ENCODE data around the gene SPTBN1. TPM values are rescaled to one million over a fixed set of nuclear protein-coding genes. Genes with fewer than 3 reads are reported as not detected.

SPTBN1 gene
- total and polyA plus RNA-seq, 2 experiments from 2014 or later, result 57.7 to 187 TPM

DNA sequence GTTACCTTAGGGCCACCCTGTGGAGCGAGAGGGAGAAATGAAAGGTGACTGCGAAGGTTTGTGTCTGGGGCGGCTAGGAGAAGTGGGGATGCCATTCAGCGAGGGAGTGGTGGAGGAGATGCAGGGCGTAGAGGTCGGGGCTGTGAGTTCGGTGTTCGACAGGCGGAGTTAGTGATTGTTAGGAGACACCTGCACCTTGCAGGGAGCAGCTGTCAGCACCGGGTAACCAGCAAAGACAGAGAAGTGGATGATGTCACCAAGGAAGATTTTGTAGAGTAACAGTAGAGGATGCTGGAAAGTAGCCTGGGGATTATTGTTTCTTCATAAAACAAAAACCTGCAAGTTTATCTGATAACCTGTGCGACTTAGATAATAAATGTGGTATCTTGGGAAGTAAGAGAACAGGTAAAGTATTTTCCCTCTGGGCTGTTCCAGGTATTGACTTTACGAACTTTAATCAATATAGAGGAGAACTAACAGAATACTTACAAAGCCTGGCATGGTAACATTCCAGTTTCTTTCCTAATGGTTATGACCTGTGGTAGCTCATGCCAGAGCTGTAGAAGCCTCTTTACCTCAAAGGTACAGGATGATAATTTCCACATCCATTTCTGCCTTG lies 63.8 kb downstream of the SPTBN1 start:
- Histone ChIP-seq H3K4me3 (no peak overlapping the region), H3K27me3 (replicated peaks; ENCODE audit: insufficient read depth) (no peaks in the 10 kb centered on the region), H3K9me3 (ENCODE audit: low read depth) (no peaks in the 10 kb centered on the region), H3K79me2 (ENCODE audit: insufficient read depth) (peaks cover 92% of the 10 kb centered on the region), H2AFZ (no peak overlapping the region), H3K9me2 (ENCODE audit: insufficient read depth) (no peaks in the 10 kb centered on the region), H3F3A (ENCODE audit: insufficient read depth) (peaks cover 33% of the 10 kb centered on the region), H4K20me1 (ENCODE audit: insufficient read depth) (no peaks in the 10 kb centered on the region), H3K4me2 (ENCODE audit: unreplicated experiment) (peak overlapping the region; percentile 61), H3K9ac (no peak overlapping the region), H3K36me3 (ENCODE audit: low read depth) (no peaks in the 10 kb centered on the region), H3K4me1 (ENCODE audit: insufficient read depth) (peaks cover 44% of the 10 kb centered on the region), H3K27ac (peak overlapping the region; percentile 43)
- TF ChIP-seq EZH2 (IDR thresholded peaks at IDR 0.05; ENCODE audit: insufficient read depth, poor library complexity, severe bottlenecking) (no peak), EZH2phosphoT487 (IDR thresholded peaks at IDR 0.05; ENCODE audit: insufficient read depth, low read depth) (no peak)
- DNase-seq, result no peak
- 89 to 93% methylated on average over 12 of the region's 12 CpGs for WGBS, 2 experiments (ENCODE audit: low coverage in 1 of 2, low lambda C conversion rate in 2 of 2, missing lambda C conversion rate in 2 of 2)
- in situ Hi-C loops (cut with MboI), result no loop called here

DNA sequence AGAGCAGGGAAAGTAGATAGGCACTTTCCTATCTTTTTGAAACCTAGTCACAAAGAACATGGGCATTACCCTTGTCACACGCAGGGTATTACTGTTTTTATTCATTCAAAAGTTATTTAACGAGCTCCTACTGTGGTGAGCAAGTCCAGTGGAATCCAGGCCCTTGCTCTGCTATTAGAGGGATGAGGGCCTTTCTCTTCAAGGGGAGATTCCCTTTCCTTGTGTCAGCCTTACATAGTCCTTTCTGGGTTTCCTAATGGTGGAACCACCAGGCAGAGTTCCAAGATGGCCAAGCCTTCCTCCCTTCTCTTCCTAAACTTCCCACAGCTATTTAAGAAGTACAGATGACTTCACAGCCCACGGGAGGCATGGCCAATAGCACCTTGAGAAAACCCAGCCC lies 64.6 kb downstream of the SPTBN1 start:
- Histone ChIP-seq H3K4me3 (no peak overlapping the region), H3K4me1 (ENCODE audit: insufficient read depth) (peaks cover 50% of the 10 kb centered on the region), H3K79me2 (ENCODE audit: insufficient read depth) (peaks cover 92% of the 10 kb centered on the region), H3K9me3 (ENCODE audit: low read depth) (no peaks in the 10 kb centered on the region), H3K9me2 (ENCODE audit: insufficient read depth) (no peaks in the 10 kb centered on the region), H3K27me3 (replicated peaks; ENCODE audit: insufficient read depth) (no peaks in the 10 kb centered on the region), H3F3A (ENCODE audit: insufficient read depth) (peaks cover 40% of the 10 kb centered on the region), H2AFZ (no peak overlapping the region), H3K36me3 (ENCODE audit: low read depth) (no peaks in the 10 kb centered on the region), H3K9ac (no peak overlapping the region), H3K27ac (peak overlapping the region; percentile 68), H4K20me1 (ENCODE audit: insufficient read depth) (no peaks in the 10 kb centered on the region), H3K4me2 (ENCODE audit: unreplicated experiment) (no peak overlapping the region)
- TF ChIP-seq EZH2phosphoT487 (IDR thresholded peaks at IDR 0.05; ENCODE audit: insufficient read depth, low read depth) (no peak), EZH2 (IDR thresholded peaks at IDR 0.05; ENCODE audit: insufficient read depth, poor library complexity, severe bottlenecking) (no peak)
- in situ Hi-C loops (cut with MboI), result no loop called here
- 4 to 6% methylated on average over 3 of the region's 3 CpGs for WGBS, 2 experiments (ENCODE audit: low coverage in 1 of 2, low lambda C conversion rate in 2 of 2, missing lambda C conversion rate in 2 of 2)
- DNase-seq, result peak; percentile 96

DNA sequence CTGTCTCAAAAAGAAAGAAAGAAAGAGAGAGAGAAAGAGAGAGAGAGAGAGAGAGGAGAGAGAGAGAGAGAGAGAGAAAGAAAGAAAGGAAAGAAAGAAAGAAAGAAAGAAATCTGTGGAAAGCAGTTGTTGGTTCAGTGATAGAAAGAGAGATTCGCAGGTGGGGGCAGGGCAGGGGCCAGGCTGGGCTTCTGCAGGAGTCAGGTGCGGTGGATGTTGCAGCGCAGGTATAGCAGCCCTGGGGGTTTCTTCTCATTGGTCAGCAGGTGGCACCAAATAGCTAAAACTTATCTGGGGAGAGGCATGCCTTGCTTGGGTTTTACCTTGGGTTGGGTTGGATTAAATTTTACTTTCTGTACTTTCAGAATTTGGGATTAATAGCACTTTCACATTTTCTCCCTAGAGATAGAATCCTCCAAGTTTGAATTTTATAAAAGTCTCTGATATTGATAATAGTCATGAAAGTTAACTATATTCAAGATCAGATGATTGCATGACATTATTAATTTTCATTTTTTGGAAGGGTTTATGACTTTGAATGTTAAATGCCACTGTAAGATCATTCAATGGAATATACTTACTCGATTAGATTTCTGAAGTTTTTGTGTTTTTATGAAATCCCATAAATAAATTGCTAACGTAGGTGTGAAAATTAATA lies 66.6 kb downstream of the SPTBN1 start:
- Histone ChIP-seq H3K27me3 (replicated peaks; ENCODE audit: insufficient read depth) (no peaks in the 10 kb centered on the region), H3K9ac (no peak overlapping the region), H3K9me2 (ENCODE audit: insufficient read depth) (no peaks in the 10 kb centered on the region), H4K20me1 (ENCODE audit: insufficient read depth) (no peaks in the 10 kb centered on the region), H3F3A (ENCODE audit: insufficient read depth) (peaks cover 41% of the 10 kb centered on the region), H3K4me3 (no peak overlapping the region), H3K79me2 (ENCODE audit: insufficient read depth) (peaks cover 92% of the 10 kb centered on the region), H3K36me3 (ENCODE audit: low read depth) (peaks cover 11% of the 10 kb centered on the region; the same call in 1 of the 2 replicates), H3K9me3 (ENCODE audit: low read depth) (no peaks in the 10 kb centered on the region), H2AFZ (no peak overlapping the region), H3K4me2 (ENCODE audit: unreplicated experiment) (no peak overlapping the region), H3K4me1 (ENCODE audit: insufficient read depth) (peaks cover 50% of the 10 kb centered on the region), H3K27ac (no peak overlapping the region)
- TF ChIP-seq EZH2phosphoT487 (IDR thresholded peaks at IDR 0.05; ENCODE audit: insufficient read depth, low read depth) (no peak), EZH2 (IDR thresholded peaks at IDR 0.05; ENCODE audit: insufficient read depth, poor library complexity, severe bottlenecking) (no peak)
- in situ Hi-C loops (cut with MboI), result no loop called here
- peak; percentile 59 for DNase-seq
- WGBS, 2 experiments (ENCODE audit: low coverage in 1 of 2, low lambda C conversion rate in 2 of 2, missing lambda C conversion rate in 2 of 2), result 51 to 63% methylated on average over 5 of the region's 5 CpGs

DNA sequence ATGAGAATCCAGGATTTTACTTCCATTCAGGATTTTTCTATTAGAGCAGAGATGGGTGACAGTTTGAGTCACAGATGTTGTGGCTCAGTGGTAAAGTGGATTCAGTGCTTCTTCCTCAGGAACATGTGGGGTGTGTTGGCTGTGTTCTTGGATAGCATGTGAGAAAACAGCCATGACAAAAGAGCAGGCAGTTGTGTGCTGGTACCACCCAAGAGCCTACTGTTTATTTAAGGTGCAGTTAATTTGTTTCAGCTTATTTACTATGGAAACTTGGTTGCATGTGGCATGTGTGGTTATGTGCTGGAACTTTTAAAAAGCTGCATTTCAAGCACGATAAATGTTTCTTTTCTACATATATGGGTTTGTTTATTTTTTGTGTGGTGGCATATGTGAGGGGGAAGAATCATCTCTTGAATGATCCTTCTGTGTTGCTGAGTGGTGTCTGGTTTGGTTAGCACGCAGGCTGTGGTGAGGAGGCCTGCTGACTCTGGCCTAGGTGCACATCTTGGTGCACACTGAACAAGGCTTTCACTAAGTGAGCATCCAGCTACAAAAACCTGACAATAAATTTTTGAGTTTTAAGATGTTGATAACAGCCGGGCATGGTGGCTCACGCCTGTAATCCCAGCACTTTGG lies 67.3 kb downstream of the SPTBN1 start:
- Histone ChIP-seq H3K79me2 (ENCODE audit: insufficient read depth) (peaks cover 92% of the 10 kb centered on the region), H3K9me2 (ENCODE audit: insufficient read depth) (no peaks in the 10 kb centered on the region), H3K4me2 (ENCODE audit: unreplicated experiment) (no peak overlapping the region), H3K27me3 (replicated peaks; ENCODE audit: insufficient read depth) (no peaks in the 10 kb centered on the region), H3K9ac (no peak overlapping the region), H3K4me3 (no peak overlapping the region), H4K20me1 (ENCODE audit: insufficient read depth) (no peaks in the 10 kb centered on the region), H2AFZ (no peak overlapping the region), H3K4me1 (ENCODE audit: insufficient read depth) (peaks cover 55% of the 10 kb centered on the region), H3K27ac (no peak overlapping the region), H3K36me3 (ENCODE audit: low read depth) (peaks cover 14% of the 10 kb centered on the region; the same call in 1 of the 2 replicates), H3F3A (ENCODE audit: insufficient read depth) (peaks cover 41% of the 10 kb centered on the region), H3K9me3 (ENCODE audit: low read depth) (no peaks in the 10 kb centered on the region)
- DNase-seq, result peak; percentile 32
- in situ Hi-C loops (cut with MboI), result no loop called here
- 82 to 90% methylated on average over 4 of the region's 4 CpGs for WGBS, 2 experiments (ENCODE audit: low coverage in 1 of 2, low lambda C conversion rate in 2 of 2, missing lambda C conversion rate in 2 of 2)
- no peak for TF ChIP-seq EZH2 (IDR thresholded peaks at IDR 0.05; ENCODE audit: insufficient read depth, poor library complexity, severe bottlenecking)
- TF ChIP-seq EZH2phosphoT487 (IDR thresholded peaks at IDR 0.05; ENCODE audit: insufficient read depth, low read depth), result no peak

All from GM23248 (cell line).